Thyroid gland (tissue), 4 donors: ENCODE data around the gene SLC8A3.

Source experiments
- CTCF ChIP-seq, 6 experiments: fragments of 200-600 bp in 3 of 6; fragments of 450-650 bp in 3 of 6; sonication (generic) in 3 of 6; IDR thresholded peaks; one replicate each; pipeline ENCODE4 v1.5.1; 2016 to 2019; ENCODE audit warnings: antibody characterized with exemption in 6 of 6, mild to moderate bottlenecking in 2 of 6, inconsistent platforms in 1 of 6, moderate library complexity in 1 of 6
- POLR2A ChIP-seq, 2 donors: fragments of 450-650 bp; IDR thresholded peaks; one replicate each; pipeline ENCODE4 v1.6.1; 2017; ENCODE audit warnings: antibody characterized with exemption in 2 of 2, mild to moderate bottlenecking in 2 of 2, moderate library complexity in 1 of 2

- TF ChIP-seq CTCF (IDR thresholded peaks at IDR 0.05) (no peak), POLR2A (IDR thresholded peaks at IDR 0.05) (no peak)
These were observed 167.1 kb downstream of the SLC8A3 start for GRCh38 chr14:70021548-70022220.
